Measurements from ENCODE around the gene ITGA3. TPM values are rescaled to one million over a fixed set of nuclear protein-coding genes. Genes with fewer than 3 reads are reported as not detected.

Gene ITGA3
- total and polyA plus RNA-seq, 4 donors, result 0.79 to 4.4 (median 1.4) TPM

DNA sequence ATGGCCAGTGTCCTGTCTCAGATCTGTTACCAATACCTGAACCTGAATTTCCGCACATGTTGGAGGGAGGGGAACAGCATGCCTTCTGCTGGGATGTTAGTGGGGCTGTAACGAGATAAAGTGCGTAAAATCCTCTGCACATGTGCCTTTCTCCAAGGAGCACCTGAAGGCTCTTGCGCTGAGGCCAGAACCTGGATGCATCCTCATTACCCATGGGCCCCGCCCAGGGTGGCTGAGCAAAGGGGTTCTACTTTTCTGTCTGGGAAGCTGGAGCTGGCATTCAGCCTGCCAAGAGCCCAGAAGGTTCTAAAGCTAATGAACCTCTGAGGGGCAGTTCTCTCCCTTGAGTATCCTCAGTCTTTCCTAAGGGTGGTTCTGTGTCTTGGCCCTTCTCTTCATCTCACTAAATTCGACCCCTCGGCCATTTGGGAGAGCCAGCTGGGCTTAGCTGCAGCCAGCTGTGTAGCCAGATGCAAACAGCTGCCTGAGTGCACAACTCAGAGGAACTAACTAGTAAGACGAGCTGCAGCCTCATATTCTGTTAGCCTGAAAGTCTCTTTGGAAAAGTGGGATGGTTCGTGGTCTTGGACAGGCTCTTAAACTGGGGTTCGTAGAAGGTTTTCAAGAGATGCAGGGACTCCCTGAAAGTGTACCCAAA is 2.5 kb downstream of the ITGA3 start (continued):
- TF ChIP-seq, protein P1, sequence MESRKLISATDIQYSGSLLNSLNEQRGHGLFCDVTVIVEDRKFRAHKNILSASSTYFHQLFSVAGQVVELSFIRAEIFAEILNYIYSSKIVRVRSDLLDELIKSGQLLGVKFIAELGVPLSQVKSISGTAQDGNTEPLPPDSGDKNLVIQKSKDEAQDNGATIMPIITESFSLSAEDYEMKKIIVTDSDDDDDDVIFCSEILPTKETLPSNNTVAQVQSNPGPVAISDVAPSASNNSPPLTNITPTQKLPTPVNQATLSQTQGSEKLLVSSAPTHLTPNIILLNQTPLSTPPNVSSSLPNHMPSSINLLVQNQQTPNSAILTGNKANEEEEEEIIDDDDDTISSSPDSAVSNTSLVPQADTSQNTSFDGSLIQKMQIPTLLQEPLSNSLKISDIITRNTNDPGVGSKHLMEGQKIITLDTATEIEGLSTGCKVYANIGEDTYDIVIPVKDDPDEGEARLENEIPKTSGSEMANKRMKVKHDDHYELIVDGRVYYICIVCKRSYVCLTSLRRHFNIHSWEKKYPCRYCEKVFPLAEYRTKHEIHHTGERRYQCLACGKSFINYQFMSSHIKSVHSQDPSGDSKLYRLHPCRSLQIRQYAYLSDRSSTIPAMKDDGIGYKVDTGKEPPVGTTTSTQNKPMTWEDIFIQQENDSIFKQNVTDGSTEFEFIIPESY (IDR thresholded peaks at IDR 0.05), result no peak
- no peak for TF ChIP-seq NR2F2 (IDR thresholded peaks at IDR 0.05)
- TF ChIP-seq, protein P2, sequence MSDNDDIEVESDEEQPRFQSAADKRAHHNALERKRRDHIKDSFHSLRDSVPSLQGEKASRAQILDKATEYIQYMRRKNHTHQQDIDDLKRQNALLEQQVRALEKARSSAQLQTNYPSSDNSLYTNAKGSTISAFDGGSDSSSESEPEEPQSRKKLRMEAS (IDR thresholded peaks at IDR 0.05), result no peak
- TF ChIP-seq, protein P3, sequence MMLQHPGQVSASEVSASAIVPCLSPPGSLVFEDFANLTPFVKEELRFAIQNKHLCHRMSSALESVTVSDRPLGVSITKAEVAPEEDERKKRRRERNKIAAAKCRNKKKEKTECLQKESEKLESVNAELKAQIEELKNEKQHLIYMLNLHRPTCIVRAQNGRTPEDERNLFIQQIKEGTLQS (IDR thresholded peaks at IDR 0.05), result no peak

DNA sequence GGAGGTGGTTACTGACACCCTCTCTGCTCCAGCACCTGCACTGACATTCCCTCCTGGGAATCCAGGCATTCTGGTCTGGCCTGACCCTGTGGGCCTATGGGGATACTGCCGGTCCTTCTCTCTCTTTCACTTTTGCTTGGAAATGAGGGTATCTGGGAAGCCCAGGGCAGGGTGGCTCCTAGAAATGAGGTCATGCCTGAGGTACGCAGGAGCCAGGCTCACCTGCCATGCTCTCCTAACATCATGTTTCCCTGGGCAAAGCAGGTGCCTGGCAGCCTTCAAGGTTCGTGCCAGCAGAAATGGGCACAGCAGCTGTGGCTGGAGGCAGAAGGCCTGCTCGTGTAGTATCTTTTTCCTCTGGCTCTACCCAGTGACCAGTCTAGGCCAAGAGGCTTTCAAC is 3.3 kb downstream of the ITGA3 start:
- H3K27ac ChIP-seq (ENCODE audit: low read depth in 1 of 2, low read length in 2 of 2), result peak overlapping the region; percentile 7 to 38
- H3K4me3 ChIP-seq (ENCODE audit: low read depth in 1 of 3, low read length in 3 of 3), result no peak overlapping the region
- DNase-seq (ENCODE audit: low spot score), result no peak
- no peaks in the 10 kb centered on the region for H3K9me3 ChIP-seq (ENCODE audit: control insufficient read depth in 4 of 4, low read length in 3 of 4)
- no peaks in the 10 kb centered on the region for H3K36me3 ChIP-seq (ENCODE audit: control insufficient read depth in 4 of 4, insufficient read depth in 3 of 4, low read depth in 1 of 4, low read length in 3 of 4)
- no peaks in the 10 kb centered on the region for H3K27me3 ChIP-seq (ENCODE audit: control insufficient read depth in 4 of 4, insufficient read depth in 4 of 4, low read length in 3 of 4)
- TF ChIP-seq FOXA2 (IDR thresholded peaks at IDR 0.05), result no peak
- no peak for TF ChIP-seq RXRA (IDR thresholded peaks at IDR 0.05)
- TF ChIP-seq FOXA1 (IDR thresholded peaks at IDR 0.05), result no peak
- no peak for TF ChIP-seq YY1 (IDR thresholded peaks at IDR 0.05)
- TF ChIP-seq, protein P1 (IDR thresholded peaks at IDR 0.05), result no peak
- H3K4me1 ChIP-seq (ENCODE audit: control insufficient read depth in 4 of 4, insufficient read depth in 4 of 4, low read length in 3 of 4), result peaks cover 0 to 22% (median 8%) of the 10 kb centered on the region in 4 donors
- H3K9ac ChIP-seq (ENCODE audit: low read depth in 1 of 2, low read length in 2 of 2), result no peak overlapping the region
- 79% methylated on average over 4 of the region's 4 CpGs for WGBS

DNA sequence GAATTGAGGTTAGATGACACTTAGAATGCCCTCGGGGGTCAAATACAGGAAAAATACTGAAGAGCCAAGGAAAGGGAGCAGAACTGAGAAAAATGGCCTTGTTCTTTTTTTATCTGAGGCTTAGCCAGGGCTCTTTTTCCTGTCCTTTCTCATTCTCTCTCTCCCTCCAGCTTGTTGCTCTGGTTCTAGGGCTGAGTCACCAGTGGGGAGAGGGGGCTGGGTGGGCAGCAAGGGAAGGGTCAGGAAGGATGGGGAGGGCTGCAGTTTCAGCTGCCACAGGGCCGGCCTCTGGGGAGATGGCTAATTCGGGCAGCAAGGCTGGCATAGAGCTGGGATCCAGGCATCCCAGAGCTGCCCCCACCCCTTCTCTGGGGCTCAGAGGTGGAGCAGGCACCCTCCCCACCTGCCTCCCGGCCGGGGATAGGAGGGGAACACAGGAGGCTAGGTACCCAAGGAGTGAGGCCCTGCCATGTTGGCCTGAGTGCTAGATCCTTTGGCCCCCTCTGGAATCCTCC is 3.9 kb downstream of the ITGA3 start:
- H3K27me3 ChIP-seq (ENCODE audit: control insufficient read depth in 4 of 4, insufficient read depth in 4 of 4, low read length in 3 of 4), result no peaks in the 10 kb centered on the region
- no peak overlapping the region for H3K4me3 ChIP-seq (ENCODE audit: low read depth in 1 of 3, low read length in 3 of 3)
- no peak overlapping the region for H3K9ac ChIP-seq (ENCODE audit: low read depth in 1 of 2, low read length in 2 of 2)
- peak overlapping the region; percentile 18 to 38 for H3K27ac ChIP-seq (ENCODE audit: low read depth in 1 of 2, low read length in 2 of 2)
- WGBS, result 69% methylated on average over 5 of the region's 5 CpGs
- TF ChIP-seq NR2F2 (IDR thresholded peaks at IDR 0.05) (no peak), SP1 (IDR thresholded peaks at IDR 0.05) (no peak)
- no peaks in the 10 kb centered on the region for H3K36me3 ChIP-seq (ENCODE audit: control insufficient read depth in 4 of 4, insufficient read depth in 3 of 4, low read depth in 1 of 4, low read length in 3 of 4)
- no peaks in the 10 kb centered on the region for H3K9me3 ChIP-seq (ENCODE audit: control insufficient read depth in 4 of 4, low read length in 3 of 4)
- no peak for DNase-seq (ENCODE audit: low spot score)
- H3K4me1 ChIP-seq (ENCODE audit: control insufficient read depth in 4 of 4, insufficient read depth in 4 of 4, low read length in 3 of 4), result peaks cover 0 to 22% (median 8%) of the 10 kb centered on the region in 4 donors
